K562 (cell line): ENCODE measurements around the gene MPI.

Experiments
- DACH1 ChIP-seq: fragments of 450-650 bp; IDR thresholded peaks from 2 replicates; pipeline ENCODE4 v1.6.1; 2018; ENCODE audit not compliant: partially characterized antibody
- NFATC3 ChIP-seq: fragments of 450-650 bp; IDR thresholded peaks from 2 replicates; pipeline ENCODE4 v1.6.1; 2017; ENCODE audit warnings: mild to moderate bottlenecking
- NFYB ChIP-seq: IDR thresholded peaks from 2 replicates; pipeline ENCODE4 v1.6.1; 2011; ENCODE audit warnings: mild to moderate bottlenecking, moderate library complexity; ENCODE audit not compliant: insufficient read length; ENCODE audit errors: extremely low read depth
- PRPF4 ChIP-seq: fragments of 200-400 bp; formaldehyde crosslinking; IDR thresholded peaks from one replicate; pipeline ENCODE4 v1.6.1; 2017; ENCODE audit warnings: low read length, low read depth, mild to moderate bottlenecking; ENCODE audit not compliant: insufficient read depth, poor library complexity, severe bottlenecking
- TOE1 ChIP-seq, 2 experiments: fragments of 450-650 bp in 1 of 2; sonication (generic) in 1 of 2; formaldehyde crosslinking in 1 of 2; IDR thresholded peaks; 2 replicates each; pipeline versions ENCODE4 v1.7.1 to v1.8.0; 2016 to 2022; ENCODE audit warnings: borderline replicate concordance in 2 of 2, mild to moderate bottlenecking in 2 of 2, antibody characterized with exemption in 1 of 2, inconsistent platforms in 1 of 2, low read depth in 1 of 2, missing genetic modification reagents in 1 of 2, moderate library complexity in 1 of 2
- ZNF121 ChIP-seq: sonication (generic); formaldehyde crosslinking; conservative IDR thresholded peaks from 2 replicates; pipeline ENCODE4 v1.8.0; 2022; ENCODE audit warnings: missing genetic modification reagents
- ZNF586 ChIP-seq: fragments of 450-650 bp; formaldehyde crosslinking; conservative IDR thresholded peaks from 2 replicates; pipeline ENCODE4 v1.4.0; 2020; ENCODE audit warnings: mild to moderate bottlenecking, moderate library complexity

DNA sequence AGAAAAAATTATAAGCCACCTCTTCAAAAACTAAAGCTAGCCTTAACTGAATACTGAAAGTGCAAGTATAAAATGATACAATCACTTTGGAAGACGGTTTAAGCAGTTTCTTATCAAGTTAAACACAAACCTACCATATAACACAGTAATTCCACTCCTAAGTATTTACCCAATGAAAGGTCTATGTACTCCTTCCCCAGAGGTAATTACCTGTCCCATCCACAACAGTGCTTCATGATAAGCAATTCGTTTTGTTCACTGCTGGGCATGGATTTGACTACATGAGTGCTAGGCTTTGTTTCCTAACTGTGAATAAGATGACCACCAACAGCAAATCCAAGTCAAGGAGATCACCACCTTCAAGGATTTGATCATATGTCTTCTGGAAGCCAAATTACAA is 43.7 kb downstream of the MPI start:
- TF ChIP-seq NFATC3 (no peak), PRPF4 (no peak), NFYB (no peak), ZNF121 (no peak), ZNF586 (CRISPR knock-in tag) (no peak), DACH1 (no peak), TOE1 (IDR thresholded peaks at IDR 0.05; ENCODE audit: borderline replicate concordance) (no peak), TOE1 (CRISPR knock-in tag; IDR thresholded peaks at IDR 0.05; ENCODE audit: borderline replicate concordance, low read depth) (no peak)
